Measurements from ENCODE around the gene PPP1R16B. TPM values are rescaled to one million over a fixed set of nuclear protein-coding genes. Genes with fewer than 3 reads are reported as not detected.

PPP1R16B gene
- total and polyA plus RNA-seq, 2 experiments from 2014 or later = 0.28 to 0.33 TPM

DNA sequence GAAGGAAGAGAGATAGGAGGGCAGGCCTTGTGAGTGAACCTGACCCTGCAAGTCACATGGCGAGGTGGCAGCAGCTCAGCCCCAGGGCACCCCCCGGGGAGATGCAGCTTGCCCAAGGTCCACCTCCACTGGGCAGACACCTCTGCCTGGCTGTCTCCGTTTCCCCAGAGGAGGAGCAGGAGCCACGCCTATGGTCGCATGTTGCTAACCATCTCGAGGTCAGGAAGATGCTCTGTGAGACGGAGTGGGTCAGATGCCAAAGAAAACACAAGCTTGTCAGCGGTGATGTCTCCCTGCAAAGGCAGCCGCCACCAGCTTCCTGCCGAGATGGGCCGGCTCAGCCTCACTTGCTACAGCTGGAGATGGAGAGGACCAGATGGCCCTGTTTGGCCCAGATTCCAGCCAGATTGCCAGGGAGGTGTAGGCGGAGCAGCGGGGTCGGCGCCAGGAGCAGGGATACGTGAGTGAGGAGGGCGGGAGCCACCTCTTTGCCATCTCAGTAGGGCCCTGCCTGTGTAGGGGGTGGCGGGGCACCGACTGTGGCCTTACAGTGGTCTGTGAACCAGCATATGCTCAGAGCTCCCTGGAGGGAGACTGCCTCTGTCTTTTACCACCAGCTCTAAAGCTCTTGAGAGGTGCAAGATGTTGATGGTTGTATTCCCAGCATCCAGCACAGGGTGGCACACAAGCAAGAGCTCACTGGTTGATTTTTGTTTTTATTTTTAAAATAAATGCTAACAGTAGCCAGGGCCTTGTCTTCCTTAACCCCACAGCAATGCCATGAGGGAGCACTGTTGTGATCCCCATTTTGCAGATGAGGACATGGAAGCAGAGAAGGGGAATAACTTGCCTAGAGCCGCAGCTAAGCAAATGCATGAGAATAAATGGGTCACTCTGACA, 77.8 kb downstream of the PPP1R16B start:
- Histone ChIP-seq H4K20me1 (ENCODE audit: insufficient read depth, poor library complexity, severe bottlenecking) (no peaks in the 10 kb centered on the region), H3K79me2 (no peaks in the 10 kb centered on the region), H3K27ac (no peak overlapping the region), H2AFZ (no peak overlapping the region), H3K4me1 (ENCODE audit: insufficient read depth) (no peaks in the 10 kb centered on the region), H3K9me3 (ENCODE audit: low read depth) (no peaks in the 10 kb centered on the region), H3K27me3 (peaks cover 11% of the 10 kb centered on the region), H3K4me3 (no peak overlapping the region), H3K4me2 (no peak overlapping the region), H3K9me2 (replicated peaks; ENCODE audit: insufficient read depth) (no peaks in the 10 kb centered on the region), H3K36me3 (replicated peaks; ENCODE audit: insufficient read depth, low read depth) (no peaks in the 10 kb centered on the region)
- TF ChIP-seq, protein P1, sequence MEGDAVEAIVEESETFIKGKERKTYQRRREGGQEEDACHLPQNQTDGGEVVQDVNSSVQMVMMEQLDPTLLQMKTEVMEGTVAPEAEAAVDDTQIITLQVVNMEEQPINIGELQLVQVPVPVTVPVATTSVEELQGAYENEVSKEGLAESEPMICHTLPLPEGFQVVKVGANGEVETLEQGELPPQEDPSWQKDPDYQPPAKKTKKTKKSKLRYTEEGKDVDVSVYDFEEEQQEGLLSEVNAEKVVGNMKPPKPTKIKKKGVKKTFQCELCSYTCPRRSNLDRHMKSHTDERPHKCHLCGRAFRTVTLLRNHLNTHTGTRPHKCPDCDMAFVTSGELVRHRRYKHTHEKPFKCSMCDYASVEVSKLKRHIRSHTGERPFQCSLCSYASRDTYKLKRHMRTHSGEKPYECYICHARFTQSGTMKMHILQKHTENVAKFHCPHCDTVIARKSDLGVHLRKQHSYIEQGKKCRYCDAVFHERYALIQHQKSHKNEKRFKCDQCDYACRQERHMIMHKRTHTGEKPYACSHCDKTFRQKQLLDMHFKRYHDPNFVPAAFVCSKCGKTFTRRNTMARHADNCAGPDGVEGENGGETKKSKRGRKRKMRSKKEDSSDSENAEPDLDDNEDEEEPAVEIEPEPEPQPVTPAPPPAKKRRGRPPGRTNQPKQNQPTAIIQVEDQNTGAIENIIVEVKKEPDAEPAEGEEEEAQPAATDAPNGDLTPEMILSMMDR (IDR thresholded peaks at IDR 0.05; ENCODE audit: poor library complexity) = no peak
- TF ChIP-seq EZH2 (IDR thresholded peaks at IDR 0.05; ENCODE audit: borderline replicate concordance) = no peak
- no peak for TF ChIP-seq EZH2phosphoT487 (IDR thresholded peaks at IDR 0.05; ENCODE audit: low read depth, severe bottlenecking, unreplicated experiment)
- no peak for DNase-seq (ENCODE audit: low spot score)
- WGBS (ENCODE audit: low lambda C conversion rate, missing lambda C conversion rate) = 82% methylated on average over 20 of the region's 20 CpGs

DNA sequence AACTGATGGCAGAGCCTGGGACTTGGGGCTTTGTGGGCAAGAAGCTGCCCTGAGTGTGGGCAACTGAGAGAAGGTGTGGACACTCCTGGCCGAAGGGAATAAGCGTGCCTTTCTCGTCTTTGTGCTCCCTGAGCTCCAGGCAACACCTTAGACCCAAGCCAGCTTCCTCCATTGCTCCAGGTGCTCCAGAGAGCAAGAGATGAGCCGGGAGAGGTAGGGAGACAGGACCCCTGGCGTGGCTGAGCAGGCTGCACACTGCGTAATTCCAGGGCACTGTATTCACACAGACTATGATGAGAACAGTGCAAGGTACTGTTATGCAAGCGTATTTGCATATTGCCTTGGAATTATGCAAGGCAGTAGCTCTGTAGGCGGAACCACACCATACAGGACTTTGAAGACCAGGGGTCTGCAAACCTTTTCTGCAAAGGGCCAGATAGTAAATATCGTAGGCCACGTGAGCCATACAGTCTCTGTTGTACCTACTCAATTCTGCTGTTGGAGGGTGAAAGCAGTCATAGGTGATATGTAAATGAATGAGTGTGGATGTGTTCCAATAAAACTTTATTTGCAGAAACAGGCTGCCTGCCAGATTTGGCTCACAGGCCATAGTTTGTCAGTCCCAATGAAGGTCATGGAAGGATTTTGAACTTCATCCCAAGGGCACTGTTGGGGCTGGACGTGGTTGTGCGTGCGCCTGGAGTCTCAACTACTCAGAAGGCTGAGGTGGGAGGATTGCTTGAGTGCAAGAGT, 78.7 kb downstream of the PPP1R16B start:
- Histone ChIP-seq H3K4me3 (no peak overlapping the region), H3K36me3 (replicated peaks; ENCODE audit: insufficient read depth, low read depth) (no peaks in the 10 kb centered on the region), H3K9me2 (replicated peaks; ENCODE audit: insufficient read depth) (no peaks in the 10 kb centered on the region), H3K4me1 (ENCODE audit: insufficient read depth) (no peaks in the 10 kb centered on the region), H3K27me3 (peaks cover 10% of the 10 kb centered on the region), H3K27ac (no peak overlapping the region), H3K9me3 (ENCODE audit: low read depth) (no peaks in the 10 kb centered on the region), H3K79me2 (no peaks in the 10 kb centered on the region), H2AFZ (no peak overlapping the region), H3K4me2 (no peak overlapping the region), H4K20me1 (ENCODE audit: insufficient read depth, poor library complexity, severe bottlenecking) (no peaks in the 10 kb centered on the region)
- WGBS (ENCODE audit: low lambda C conversion rate, missing lambda C conversion rate) = 92% methylated on average over 13 of the region's 13 CpGs
- DNase-seq (ENCODE audit: low spot score) = no peak
- no peak for TF ChIP-seq EZH2phosphoT487 (IDR thresholded peaks at IDR 0.05; ENCODE audit: low read depth, severe bottlenecking, unreplicated experiment)
- TF ChIP-seq, protein P1 (IDR thresholded peaks at IDR 0.05; ENCODE audit: poor library complexity) = no peak
- TF ChIP-seq EZH2 (IDR thresholded peaks at IDR 0.05; ENCODE audit: borderline replicate concordance) = no peak

DNA sequence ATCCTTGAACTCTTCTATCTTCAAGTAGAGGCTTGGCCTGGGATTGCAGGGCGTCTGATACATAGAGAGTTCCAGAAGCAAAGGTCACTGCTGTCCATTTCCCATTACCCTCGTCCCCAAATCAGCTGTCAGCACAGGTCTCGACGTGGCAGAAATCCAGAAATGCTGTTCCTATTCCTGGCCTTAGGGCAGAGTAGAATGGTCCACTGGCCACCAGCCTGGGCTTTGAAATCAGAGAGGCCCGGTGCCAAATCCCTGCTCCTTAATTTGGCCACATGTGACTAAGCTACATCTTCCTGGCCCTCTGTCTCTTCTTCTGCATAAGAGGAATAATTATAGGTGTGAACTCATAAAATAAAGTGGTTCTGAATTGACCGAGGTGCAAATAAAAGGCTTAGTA, 79.9 kb downstream of the PPP1R16B start:
- Histone ChIP-seq H3K9me2 (replicated peaks; ENCODE audit: insufficient read depth) (no peaks in the 10 kb centered on the region), H3K79me2 (no peaks in the 10 kb centered on the region), H3K27me3 (no peaks in the 10 kb centered on the region), H3K4me3 (no peak overlapping the region), H3K4me1 (ENCODE audit: insufficient read depth) (no peaks in the 10 kb centered on the region), H3K9me3 (ENCODE audit: low read depth) (no peaks in the 10 kb centered on the region), H3K36me3 (replicated peaks; ENCODE audit: insufficient read depth, low read depth) (no peaks in the 10 kb centered on the region), H3K27ac (no peak overlapping the region), H3K4me2 (no peak overlapping the region), H2AFZ (no peak overlapping the region), H4K20me1 (ENCODE audit: insufficient read depth, poor library complexity, severe bottlenecking) (no peaks in the 10 kb centered on the region)
- WGBS (ENCODE audit: low lambda C conversion rate, missing lambda C conversion rate) = 84% methylated on average over 6 of the region's 6 CpGs
- no peak for DNase-seq (ENCODE audit: low spot score)
- TF ChIP-seq EZH2phosphoT487 (IDR thresholded peaks at IDR 0.05; ENCODE audit: low read depth, severe bottlenecking, unreplicated experiment) (no peak), EZH2 (IDR thresholded peaks at IDR 0.05; ENCODE audit: borderline replicate concordance) (no peak)
- TF ChIP-seq, protein P1 (IDR thresholded peaks at IDR 0.05; ENCODE audit: poor library complexity) = no peak
